HG03066 (cell line): Measurements from ENCODE around the gene MATCAP1.

Source experiments
- ATAC-seq: cut with Tn5 transposase; IDR thresholded peaks from one replicate; pipeline ENCODE4 v1.9.1; 2021; ENCODE audit warnings: low read depth; ENCODE audit not compliant: unreplicated experiment

MATCAP1 gene

DNA sequence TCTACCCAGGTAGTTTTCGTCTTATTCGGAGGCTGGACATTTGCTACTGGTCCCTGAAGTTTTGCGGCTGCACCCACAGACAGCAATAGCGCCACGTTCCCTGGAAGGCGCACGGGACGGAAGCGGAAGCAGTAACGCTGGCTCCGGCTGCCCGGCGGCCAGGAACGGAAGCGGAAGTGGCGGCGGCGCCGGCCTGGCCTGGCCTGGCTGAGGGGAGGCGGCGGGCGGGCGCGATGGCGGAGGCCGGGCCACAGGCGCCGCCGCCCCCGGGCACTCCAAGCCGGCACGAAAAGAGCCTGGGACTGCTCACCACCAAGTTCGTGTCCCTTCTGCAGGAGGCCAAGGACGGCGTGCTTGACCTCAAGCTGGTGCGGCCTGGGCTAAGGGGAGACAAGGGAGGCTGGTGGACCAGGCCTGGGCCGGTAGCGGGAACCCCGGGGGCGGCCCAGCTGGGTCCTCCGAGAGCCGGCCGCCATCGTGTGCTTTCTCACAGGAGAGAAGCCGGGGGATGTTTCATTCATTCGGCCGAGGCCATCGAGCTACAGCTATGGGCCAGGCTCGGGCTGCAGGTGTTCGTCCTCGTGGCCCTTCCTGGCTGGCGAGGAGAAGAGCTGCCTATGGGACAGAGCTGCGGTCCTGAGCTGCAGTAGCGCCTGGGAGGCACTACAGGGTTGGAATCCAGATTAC lies 8.4 kb upstream of the MATCAP1 start, which contains the start of gene E2F4:
Gene E2F4 (plus strand): TSS at position 161 of the 687 bp plus-strand sequence. CDS start 73 bp downstream, at position 234.
- peak; percentile 89 for ATAC-seq

DNA sequence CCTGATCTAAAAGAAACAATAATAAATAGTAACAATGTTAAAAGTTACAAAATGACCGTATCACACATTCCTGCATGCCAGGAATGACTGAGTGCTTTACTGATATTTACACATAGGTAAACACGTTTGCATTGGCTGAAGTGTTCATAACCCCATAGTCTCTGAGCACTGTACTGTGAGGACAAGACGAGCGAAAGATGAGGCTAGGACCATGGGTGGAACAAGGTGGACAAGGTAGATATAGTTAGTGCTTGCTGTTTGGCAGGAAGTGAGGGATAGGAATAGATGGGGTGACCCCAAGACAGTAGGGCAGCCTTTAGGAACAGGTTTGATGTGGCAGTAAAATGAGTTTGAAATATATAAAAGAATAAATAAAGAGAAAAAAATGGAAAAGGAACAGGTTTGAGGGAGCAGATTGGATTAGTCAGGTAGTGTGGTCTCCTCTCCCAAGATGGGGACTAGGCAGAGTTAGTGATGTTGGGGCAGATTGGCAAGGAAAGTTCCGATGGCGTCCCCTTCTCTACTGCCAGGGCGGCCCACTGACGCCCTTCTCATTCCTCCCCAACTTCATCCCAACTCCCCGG lies 7.7 kb upstream of the MATCAP1 start:
- ATAC-seq: no peak

DNA sequence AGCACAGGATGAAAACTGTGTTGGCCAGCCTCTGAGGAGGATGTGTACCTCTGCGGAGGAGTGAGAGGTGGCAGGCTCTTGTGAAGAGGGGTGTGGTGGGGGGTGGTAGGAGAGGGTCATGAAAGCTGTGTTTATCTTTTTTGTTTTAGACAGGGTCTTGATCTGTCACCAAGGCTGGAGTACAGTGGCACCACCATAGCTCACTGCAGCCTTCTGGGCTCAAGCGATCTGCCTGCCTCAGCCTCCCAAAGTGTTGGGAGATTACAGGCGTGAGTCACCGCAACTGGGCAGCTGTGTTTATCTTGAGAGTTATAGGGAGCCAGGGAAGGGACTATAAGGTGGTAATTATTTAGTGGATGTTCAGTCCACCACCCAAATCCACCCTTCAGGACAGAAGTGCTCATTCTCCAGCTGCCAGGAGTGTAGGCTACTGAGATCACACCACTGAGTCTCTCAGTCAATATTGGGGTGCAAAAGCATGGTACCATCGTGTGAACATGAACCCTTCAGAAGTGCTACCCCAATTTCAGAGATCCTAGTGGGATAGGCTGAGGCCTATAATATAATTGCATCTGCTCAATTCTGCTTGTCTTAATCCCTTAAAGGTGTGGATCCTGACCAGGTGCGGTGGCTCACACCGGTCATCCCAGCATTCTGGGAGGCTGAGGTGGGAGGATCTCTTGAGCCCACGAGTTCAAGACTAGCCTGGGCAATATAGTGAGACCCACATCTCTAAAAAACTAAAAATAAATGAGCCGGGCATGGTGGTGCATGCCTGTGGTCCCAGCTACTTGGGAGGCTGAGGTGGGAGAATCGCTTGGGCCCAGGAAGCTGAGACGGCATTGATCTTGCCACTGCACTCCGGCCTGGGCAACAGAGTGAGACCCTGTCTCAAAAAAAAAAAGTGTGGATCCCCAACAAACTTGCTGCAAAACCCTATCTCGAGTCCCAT lies 7.0 kb upstream of the MATCAP1 start:
- no peak for ATAC-seq

DNA sequence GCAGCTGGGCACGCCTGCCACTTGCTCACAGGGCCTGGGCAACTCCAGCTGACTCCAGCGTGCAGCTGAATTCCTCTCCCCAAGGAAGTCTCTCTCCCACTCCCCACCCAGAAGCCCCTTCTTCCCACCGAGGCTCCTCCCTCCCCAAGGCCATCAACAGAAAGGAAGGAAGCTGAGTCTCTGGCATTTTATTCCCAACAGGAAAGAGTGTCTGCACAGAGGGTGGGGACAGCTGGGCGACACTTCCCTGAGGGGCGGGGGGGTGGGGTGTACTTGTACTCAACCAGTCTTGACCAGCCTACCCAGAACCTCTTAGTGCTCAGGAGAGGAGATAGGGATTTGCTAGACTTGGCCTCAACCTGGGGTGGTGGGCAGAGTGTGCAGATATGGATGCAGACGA lies 6.3 kb upstream of the MATCAP1 start, which contains the start of gene EXOC3L1:
Gene EXOC3L1 (minus strand): TSS at position 96 of the 400 bp plus-strand sequence. CDS start 460 bp downstream, outside the sequence.
- no peak for ATAC-seq

DNA sequence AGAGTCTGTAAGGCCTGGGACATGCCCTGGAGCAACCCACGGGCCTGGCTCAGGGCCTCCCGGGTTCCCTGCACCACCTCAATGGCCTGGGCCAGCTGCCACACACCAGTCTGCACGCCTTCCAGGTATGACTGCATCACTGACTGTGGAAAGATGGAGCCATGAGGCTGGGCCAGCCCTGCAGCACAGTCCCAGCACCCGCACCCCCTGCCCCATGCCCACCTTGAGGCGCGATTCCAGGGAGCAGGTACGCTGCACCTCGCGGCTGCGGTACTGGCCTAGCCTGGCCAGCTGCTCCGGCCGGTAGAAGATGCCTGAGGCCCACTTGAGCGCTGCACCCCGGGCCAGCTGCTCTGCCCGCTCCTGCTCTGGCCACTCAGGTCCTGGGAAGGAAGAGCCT lies 5.0 kb upstream of the MATCAP1 start:
- no peak for ATAC-seq

DNA sequence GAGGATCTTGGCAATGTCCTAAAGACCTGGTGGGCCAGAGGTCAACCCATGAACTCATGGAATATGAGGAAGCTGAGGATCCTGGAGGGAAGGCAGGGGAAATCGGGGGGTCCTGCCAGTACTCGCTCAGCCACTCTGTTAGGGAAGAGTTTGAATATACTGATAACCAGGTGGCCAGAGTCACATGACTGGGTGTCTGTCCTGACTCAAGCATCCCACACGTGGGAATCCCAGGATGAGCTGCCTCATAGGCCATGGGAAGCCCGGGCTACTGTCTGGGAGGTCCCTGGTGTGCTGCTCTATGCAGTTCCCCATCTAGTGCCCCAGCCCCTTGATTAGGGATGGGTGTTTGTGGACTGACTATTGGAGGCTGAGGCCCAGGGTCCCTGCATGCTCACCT lies 4.6 kb upstream of the MATCAP1 start:
- ATAC-seq: no peak

DNA sequence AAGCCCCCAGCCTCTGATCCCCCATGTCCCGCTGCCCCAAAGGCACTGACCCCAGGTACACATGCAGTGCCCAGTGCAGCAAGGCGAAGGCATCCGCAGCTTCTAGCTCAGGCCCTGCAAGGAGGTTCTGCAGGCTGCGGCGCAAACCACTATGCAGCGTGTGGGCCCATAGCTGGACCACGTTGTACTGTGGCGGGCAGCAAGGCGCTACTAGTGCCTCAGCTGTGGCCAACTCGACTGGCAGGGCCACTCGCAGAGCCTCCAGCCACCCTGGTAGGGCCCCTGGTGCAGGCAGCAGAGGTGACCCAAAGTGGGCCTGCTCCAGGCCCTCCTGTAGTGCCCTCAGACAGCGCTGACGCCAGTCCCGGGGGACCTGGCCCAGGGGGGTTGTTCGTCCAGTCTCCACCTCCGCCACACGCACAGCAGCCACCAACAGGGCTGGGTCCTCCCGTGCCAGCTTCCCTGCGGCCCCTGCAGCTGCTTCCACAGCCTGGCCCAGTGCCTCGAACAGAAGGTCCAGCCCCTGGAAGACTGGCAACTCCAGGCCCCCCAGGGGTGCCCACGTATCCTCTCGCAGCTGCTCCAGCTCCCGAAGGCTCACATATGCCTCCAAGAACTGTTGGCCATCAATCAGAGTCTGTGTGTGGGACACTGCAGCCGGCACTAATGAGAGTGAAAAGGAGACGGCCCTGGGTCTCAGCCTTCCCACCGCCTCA lies 3.6 kb upstream of the MATCAP1 start:
- no peak for ATAC-seq

DNA sequence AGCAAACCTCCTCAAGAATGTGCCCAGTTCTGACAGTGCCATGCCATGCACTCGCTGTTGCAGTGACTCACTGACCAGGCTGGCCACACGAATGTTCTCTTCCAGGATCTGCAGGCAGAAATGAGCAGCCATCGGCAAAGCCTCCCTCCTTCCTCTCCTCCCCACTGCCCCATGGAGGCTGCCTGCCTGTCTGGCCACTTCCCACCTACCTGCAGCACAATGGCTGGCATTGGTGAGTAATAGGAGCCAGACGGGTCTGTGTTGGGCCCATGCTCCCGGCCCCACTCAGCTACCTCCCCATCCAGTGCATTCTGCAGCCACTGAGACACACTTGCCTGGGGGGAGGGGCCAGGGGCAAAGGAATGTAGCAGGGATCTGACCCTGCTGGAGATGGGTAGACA lies 2.8 kb upstream of the MATCAP1 start:
- no peak for ATAC-seq

DNA sequence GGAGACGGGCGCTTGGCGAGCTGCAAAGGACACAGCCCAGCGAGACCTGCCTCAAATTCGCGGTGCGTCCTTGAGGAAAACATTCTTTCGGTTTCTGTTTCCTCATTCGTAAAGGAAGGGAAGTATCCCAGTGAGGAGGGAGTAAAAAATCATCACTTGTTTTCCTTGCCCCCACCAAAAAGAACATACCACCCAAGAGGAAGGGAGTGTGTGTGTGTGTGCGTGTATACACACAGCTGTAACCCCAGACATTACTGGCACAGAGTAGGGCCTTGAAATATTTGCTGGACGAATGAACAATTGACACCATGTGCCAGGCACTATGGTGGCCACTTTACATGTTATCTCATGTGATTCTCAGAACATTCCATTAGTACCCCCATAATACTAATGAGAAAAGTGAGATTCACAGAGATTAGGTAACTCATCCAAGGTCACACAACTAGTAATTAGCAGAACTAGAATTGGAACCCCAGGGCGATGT lies 1.9 kb upstream of the MATCAP1 start:
- ATAC-seq: no peak

DNA sequence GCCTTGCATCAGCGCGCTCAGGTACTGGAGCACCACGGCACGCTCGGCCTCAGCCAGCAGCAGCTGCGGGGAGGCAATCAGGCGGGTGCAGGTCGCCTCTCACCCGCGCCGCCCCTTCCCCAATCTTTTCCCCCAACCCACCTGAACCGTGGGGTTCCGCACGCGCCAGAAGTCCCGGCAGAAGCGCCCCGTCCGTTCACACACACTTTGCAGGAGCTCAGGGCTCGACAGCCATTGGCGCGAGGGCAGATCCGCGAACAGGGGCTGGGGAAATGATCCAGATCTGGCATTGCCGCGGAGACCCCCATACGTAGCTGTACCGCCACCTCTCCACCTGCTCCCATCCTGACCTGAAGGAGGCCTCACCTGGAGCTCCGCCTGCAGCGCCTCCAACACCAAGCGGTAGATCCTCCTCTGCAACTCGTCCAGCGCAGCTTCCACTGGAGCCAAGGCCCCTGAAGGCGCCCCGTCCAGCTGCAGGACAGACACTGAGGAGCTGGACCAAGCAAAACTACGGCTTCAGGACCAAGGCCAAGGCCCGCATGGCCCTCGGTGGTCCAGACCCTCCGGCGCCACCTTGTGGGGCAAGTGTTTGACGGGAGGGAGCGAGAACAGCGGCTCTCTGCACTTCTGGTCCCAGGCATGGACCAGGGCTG lies 1.4 kb upstream of the MATCAP1 start:
- no peak for ATAC-seq

DNA sequence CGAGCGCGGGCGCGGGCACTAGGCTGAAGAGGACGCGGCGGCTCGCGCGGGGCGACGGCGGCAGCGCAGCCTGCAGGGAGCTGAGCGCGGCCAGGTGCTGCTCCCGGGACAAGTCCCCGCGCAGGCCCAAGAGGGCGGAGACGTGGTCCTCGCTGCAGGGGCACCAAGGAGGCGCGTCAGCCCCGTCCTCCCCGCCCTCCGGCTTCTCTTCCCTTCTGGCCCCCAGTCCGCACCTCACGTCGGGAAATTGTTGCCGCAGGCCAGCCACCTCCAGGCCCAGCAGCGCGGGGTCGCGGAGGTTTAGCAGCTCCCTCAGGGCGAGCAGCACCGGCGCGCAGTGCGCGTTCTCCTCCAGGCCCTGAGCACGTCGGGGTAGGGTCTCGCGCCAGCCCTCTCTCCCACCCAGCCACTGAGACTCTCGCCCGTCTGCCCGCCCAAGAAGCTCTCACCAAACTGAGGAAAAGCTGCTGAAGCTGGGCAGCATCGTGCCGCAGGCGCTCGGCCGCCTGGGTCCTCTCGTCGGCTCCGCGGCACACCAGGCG lies 761 bp upstream of the MATCAP1 start:
- no peak for ATAC-seq

DNA sequence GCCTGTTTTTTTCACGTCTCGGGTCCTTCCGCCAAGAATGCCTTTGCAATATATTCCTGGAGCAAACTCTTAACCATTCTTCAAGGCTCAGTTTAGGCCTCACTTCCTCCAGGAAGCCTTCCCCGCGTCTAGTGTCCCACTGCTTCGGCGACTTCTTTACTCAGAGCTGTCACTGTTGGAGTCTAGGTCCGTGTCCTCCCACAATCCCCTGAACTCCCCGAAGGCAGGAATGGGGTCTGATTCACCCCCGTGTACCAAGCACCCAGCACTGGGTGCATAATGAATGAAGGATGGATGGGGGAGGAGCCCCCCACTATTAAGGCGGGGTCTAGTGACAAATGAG lies 508 bp downstream of the MATCAP1 start:
- no peak for ATAC-seq

DNA sequence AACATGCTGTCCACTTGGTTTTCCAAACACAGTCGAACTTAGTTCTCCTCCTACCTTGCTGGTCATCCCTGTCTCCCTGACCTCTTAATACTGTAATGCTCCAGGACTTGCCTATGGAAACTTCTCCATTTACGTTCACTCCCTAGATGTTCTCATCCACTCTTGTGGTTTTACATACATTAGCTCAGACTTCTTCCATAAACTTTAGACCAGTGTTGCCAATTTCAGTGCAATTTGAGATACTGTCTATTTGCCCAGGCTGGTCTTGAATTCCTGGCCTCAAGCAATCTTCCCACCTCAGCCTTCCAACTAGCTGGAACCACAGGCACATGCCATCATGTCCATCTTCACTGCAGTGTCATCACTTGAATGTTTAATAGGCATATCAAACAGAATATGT lies 1.5 kb downstream of the MATCAP1 start:
- ATAC-seq: no peak

DNA sequence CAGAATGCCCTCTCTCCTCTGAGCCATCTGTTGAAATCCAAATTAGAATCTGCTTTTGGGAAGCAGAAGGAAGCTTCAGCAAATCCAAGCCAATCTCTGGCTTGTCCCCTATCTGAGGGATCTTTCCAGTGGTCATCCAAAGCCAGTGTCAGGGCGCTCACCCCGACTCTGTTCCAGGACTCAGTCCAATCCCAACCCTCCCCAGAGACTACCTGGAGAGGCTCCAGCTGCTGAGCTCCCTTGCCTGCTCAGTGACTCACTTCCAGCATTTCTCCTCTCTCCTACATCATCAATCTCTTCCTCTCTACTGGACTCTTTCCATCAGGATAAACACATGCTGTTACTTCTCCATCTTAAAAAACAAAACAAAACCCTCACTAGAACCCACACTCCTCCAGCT lies 2.4 kb downstream of the MATCAP1 start:
- no peak for ATAC-seq

DNA sequence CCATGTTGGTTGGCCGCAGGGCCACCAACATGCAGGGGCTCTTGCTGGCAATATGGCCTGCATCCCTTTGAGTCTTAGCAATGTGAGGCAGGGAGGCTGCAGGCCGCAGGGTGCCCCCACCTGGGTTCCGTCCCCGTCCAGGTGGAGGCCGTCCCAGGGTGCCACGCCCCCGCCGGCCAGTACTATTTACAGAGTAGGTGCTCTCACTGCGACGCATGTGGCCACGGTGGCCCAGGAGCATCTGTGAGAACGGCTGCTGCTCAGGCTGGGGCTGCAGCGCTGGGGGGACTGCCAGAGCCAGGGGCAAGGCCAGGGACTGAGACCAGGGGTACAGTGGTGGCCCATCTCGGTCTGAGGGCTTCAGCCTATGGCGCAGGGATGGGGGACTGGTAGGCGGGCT lies 3.6 kb downstream of the MATCAP1 start:
- ATAC-seq: no peak

DNA sequence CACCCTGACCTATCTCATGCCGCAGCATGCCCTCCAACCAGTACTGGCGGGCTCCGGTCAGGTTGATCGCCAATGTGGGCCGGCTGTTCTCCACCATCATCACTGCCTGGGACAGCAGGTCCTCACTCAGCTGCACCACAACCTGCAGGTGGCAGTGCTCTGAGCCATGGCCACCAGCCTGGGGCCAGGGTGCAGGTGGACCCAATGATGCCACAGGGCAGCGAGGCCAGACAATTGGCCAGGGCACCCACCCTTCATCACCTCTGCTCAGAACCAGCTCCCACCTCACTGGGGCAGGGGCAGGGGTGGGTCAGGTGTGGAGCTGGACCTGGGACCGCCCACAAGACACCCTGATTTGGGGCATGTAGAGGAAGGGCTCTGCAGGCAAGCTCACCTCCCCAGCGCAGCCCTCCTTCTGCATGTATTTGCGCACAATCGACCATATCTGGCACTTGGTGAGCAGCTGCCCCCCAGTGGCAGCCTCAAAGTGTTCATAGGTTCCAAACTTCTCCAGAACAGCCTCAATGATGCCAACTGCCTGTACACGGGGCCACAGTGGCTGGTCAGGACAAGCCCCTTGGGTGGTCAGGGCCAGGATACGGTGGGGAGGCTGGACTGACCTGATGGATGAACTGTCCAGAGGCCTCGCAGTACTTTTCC lies 4.2 kb downstream of the MATCAP1 start:
- ATAC-seq: no peak

DNA sequence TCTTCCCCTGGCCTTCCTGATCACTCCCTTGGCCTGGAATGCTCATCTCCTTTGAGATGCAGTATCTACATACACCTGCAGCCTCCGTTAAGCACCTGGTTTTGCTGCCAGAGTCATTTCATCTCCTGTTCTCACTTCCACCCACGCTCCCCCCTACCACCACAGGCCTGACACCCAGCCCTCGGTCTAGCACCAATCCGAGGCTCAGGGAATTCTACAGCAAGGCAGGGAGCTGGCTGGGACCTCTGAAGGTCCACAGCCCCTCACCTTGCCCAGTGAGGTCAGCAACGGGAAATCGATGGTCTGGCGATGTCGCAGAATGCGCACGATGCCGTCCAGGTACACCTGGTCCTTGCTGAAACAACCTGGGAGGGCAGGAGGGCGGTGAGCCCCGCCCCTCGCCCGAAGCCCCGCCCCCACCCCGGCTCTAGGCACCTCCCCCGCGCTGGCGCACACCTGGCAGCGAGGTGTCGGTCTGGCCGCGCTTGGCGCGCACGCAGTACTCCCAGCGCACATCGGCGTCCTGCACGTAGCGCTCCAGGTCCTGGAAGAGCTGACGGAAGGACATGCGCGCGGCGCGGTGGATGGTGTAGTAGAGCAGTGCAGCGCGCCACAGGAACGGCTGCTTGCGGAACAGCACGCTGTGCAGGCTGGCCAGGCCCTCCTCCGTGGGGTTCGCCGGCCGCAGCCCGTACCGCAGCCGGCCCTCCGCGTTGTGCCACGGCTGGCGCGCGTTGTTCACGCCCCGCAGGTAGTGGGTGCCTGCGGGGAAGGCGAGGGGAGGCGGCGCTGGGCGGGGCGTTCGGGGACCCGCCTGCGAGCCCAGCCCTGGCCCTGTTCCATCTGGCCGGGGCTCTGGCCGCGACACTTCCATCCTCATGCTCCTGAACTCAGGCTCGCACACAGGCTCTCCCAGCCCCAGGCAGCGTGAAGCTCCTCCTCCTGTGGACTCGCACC lies 5.7 kb downstream of the MATCAP1 start:
- no peak for ATAC-seq

DNA sequence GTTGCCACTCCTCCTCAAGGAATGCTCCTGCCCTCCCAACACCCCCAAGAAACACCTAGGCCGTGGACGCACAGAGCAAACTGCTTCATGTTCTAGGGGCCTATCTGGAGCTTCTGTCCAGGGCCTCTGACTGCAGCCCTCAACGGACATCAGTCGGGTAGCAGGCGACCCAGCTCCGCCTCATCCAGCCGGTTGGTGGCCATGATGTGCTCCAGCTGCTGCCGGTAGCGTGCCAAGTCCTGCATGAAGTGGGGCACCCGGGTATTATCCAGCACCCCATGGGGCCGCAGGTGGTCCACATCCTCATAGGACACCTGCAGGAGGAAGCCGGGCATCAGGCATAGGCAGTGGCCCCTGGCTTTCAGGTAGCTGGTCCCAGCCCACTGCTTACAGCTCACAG lies 7.1 kb downstream of the MATCAP1 start:
- ATAC-seq: no peak
